K562 (cell line): ENCODE data around the gene TBRG1. TPM values are rescaled to one million over a fixed set of nuclear protein-coding genes. Genes with fewer than 3 reads are reported as not detected.
A peak's percentile ranks its signal among the peaks of the same experiment; 100 is the strongest.

Source experiments
- BRF1 ChIP-seq: IDR thresholded peaks from 3 replicates; pipeline ENCODE4 v1.6.1; 2011; ENCODE audit warnings: borderline replicate concordance, mild to moderate bottlenecking; ENCODE audit not compliant: insufficient read length; ENCODE audit errors: extremely low read depth
- CAMTA2 ChIP-seq: fragments of 250-450 bp; sonication (Bioruptor Pico); conservative IDR thresholded peaks from 2 replicates; pipeline ENCODE4 v1.5.1; 2022
- CBX2 ChIP-seq: fragments of 200-600 bp; sonication (generic); IDR thresholded peaks from one replicate; pipeline ENCODE4 v1.6.1; 2012; ENCODE audit warnings: mild to moderate bottlenecking, low read length, inconsistent platforms; ENCODE audit not compliant: insufficient read depth, poor library complexity, severe bottlenecking
- CEBPB ChIP-seq: fragments of 450-650 bp; IDR thresholded peaks from 2 replicates; pipeline ENCODE4 v1.6.1; 2016; ENCODE audit warnings: missing genetic modification characterization, missing compliant biosample characterization
- GTF2F1 ChIP-seq: IDR thresholded peaks from 2 replicates; pipeline ENCODE4 v1.6.1; 2011; ENCODE audit warnings: low read depth, low read length, improper control_type of control experiment
- ILK ChIP-seq: fragments of 450-650 bp; IDR thresholded peaks from 2 replicates; pipeline ENCODE4 v1.6.1; 2016; ENCODE audit warnings: missing genetic modification characterization, low read depth, mild to moderate bottlenecking, missing compliant biosample characterization, moderate library complexity, borderline replicate concordance
- KHSRP ChIP-seq: fragments of 450-650 bp; IDR thresholded peaks from 2 replicates; pipeline ENCODE4 v1.6.1; 2017
- MAZ ChIP-seq, 2 experiments: fragments of 450-650 bp in 1 of 2; sonication (generic) in 1 of 2; formaldehyde crosslinking; IDR thresholded peaks in 1 of 2; conservative IDR thresholded peaks in 1 of 2; 2 replicates each; pipeline versions ENCODE4 v1.4.0 to v1.5.0; 2020; ENCODE audit warnings: mild to moderate bottlenecking in 1 of 2, missing genetic modification reagents in 1 of 2
- NFIC ChIP-seq: fragments of 450-650 bp; IDR thresholded peaks from 2 replicates; pipeline ENCODE4 v1.6.1; 2017; ENCODE audit warnings: mild to moderate bottlenecking, inconsistent platforms
- NRF1 ChIP-seq, 2 experiments: fragments of 450-650 bp; IDR thresholded peaks in 1 of 2; conservative IDR thresholded peaks in 1 of 2; 2 replicates each; pipeline ENCODE4 v1.6.1; 2014; ENCODE audit warnings: mild to moderate bottlenecking in 2 of 2
- OTX1 ChIP-seq: fragments of 450-650 bp; formaldehyde crosslinking; IDR thresholded peaks from 2 replicates; pipeline ENCODE4 v1.4.0; 2022; ENCODE audit warnings: mild to moderate bottlenecking
- POLR2H ChIP-seq: IDR thresholded peaks from 2 replicates; pipeline ENCODE4 v1.6.1; 2016; ENCODE audit warnings: missing genetic modification characterization, low read depth, mild to moderate bottlenecking, control low read depth, missing compliant biosample characterization, moderate library complexity
- RBM15 ChIP-seq: fragments of 200-400 bp; formaldehyde crosslinking; IDR thresholded peaks from 2 replicates; pipeline ENCODE4 v1.6.1; 2018; ENCODE audit warnings: mild to moderate bottlenecking, low read length, moderate library complexity; ENCODE audit not compliant: insufficient read depth
- RBM39 ChIP-seq: fragments of 200-400 bp; formaldehyde crosslinking; optimal IDR thresholded peaks from 2 replicates; pipeline ENCODE3; 2018; ENCODE audit warnings: low read depth, low read length
- TAF1 ChIP-seq: IDR thresholded peaks from 2 replicates; pipeline ENCODE4 v1.6.1; 2011; ENCODE audit warnings: mild to moderate bottlenecking, low read length, moderate library complexity; ENCODE audit not compliant: insufficient read depth, control insufficient read depth, severe bottlenecking; ENCODE audit errors: extremely low read depth
- ZNF146 ChIP-seq: IDR thresholded peaks from one replicate; pipeline ENCODE4 v1.6.1; 2018; ENCODE audit warnings: missing compliant biosample characterization; ENCODE audit not compliant: unreplicated experiment
- ZNF699 ChIP-seq: fragments of 250-450 bp; sonication (Bioruptor Pico); IDR thresholded peaks from 2 replicates; pipeline ENCODE4 v1.8.0; 2021; ENCODE audit warnings: mild to moderate bottlenecking, moderate library complexity; ENCODE audit not compliant: insufficient replicate concordance
- polyA plus RNA-seq, 8 experiments: library from polyadenylated mRNA; depleted of rRNA in 4 of 8; stranded (reverse) in 5 of 8; unstranded in 3 of 8; fragments of >200 nt; fragmentation: Nextera tagmentation in 2 of 8; fragmentation: Illumina TruSeq in 1 of 8; extraction: Ambion mirVana in 2 of 8; extraction: Trizol in 1 of 8; gene quantifications; 2 replicates each; pipeline versions ENCODE4 v1.2.1 to v1.2.3, GENCODE V29; 2011 to 2014; ENCODE audit warnings: inconsistent platforms in 1 of 8, missing spikeins in 1 of 8
- total RNA-seq, 7 experiments: library from RNA; depleted of rRNA in 6 of 7; stranded (reverse); fragments of >200 nt in 6 of 7; fragmentation: Illumina TruSeq in 2 of 7; extraction: Trizol in 2 of 7; gene quantifications; 2 replicates each; pipeline versions ENCODE4 v1.2.1 to v1.2.3, GENCODE V29; 2011 to 2021; ENCODE audit warnings: low replicate concordance in 1 of 7
- TF ChIP-seq, protein P1 (sequence below): sonication (generic); formaldehyde crosslinking; IDR thresholded peaks from 2 replicates; pipeline ENCODE4 v1.8.0; 2022; ENCODE audit warnings: mild to moderate bottlenecking, missing genetic modification reagents
- TF ChIP-seq, protein P2 (sequence below): fragments of 250-450 bp; sonication (Bioruptor Pico); IDR thresholded peaks from 2 replicates; pipeline ENCODE4 v1.9.0; 2021; ENCODE audit warnings: mild to moderate bottlenecking
- TF ChIP-seq, protein P3 (sequence below): conservative IDR thresholded peaks from 2 replicates; pipeline ENCODE4 v1.6.1; 2011; ENCODE audit warnings: low read depth, mild to moderate bottlenecking, low read length; ENCODE audit not compliant: control insufficient read depth

Gene TBRG1
- total and polyA plus RNA-seq, 9 of the 15 experiments (the other 6 are each of a cell fraction or from before 2014, with no cell fraction given): 8.7 to 30.0 (median 20.2) TPM

DNA sequence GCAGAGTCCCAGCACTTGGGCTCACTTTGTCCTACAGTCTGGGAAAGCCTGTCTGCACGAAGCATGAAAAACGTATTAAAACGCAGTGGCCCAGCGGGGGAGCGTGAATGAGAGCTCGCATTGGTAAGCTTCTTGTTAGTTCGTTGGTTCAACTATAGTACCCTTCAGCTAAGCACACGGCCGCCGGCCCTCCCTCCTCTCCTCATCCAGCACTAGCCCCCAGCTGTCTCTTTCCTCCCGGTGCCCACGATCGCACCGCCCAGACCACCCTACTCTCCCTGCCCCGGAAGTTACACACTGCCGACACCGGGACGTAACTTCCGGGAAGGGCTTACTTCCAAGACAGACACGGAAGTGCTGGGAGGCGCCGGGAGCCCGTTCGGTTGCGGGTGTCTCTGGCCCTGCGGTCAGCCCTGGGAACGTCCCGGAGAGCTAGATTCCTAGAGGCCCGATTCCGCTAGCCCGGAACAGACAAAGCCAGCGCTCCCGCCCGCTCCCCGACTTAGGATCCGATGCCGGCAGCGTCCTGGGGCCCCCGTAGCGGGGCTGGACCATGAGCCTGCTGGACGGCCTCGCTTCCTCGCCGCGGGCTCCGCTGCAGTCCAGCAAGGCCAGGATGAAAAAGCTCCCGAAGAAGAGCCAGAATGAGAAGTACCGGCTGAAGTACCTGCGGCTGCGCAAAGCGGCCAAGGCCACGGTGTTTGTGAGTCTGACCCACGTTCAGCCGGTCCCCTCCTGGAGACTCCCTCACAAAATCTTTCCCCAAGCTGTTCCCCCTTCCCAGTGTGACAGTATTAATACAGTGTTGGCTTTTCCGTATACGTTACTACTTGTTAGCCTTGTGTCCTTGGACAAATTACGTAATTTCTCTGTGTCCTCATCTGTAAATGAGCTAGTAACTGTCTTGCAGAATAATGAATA, at the start of gene TBRG1 (continued):
- TF ChIP-seq, protein P1, sequence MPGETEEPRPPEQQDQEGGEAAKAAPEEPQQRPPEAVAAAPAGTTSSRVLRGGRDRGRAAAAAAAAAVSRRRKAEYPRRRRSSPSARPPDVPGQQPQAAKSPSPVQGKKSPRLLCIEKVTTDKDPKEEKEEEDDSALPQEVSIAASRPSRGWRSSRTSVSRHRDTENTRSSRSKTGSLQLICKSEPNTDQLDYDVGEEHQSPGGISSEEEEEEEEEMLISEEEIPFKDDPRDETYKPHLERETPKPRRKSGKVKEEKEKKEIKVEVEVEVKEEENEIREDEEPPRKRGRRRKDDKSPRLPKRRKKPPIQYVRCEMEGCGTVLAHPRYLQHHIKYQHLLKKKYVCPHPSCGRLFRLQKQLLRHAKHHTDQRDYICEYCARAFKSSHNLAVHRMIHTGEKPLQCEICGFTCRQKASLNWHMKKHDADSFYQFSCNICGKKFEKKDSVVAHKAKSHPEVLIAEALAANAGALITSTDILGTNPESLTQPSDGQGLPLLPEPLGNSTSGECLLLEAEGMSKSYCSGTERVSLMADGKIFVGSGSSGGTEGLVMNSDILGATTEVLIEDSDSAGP (CRISPR knock-in tag): no peak
- no peak for TF ChIP-seq ILK
- TF ChIP-seq BRF1: no peak
- no peak for TF ChIP-seq CBX2
- TF ChIP-seq ZNF146 (CRISPR knock-in tag): no peak
- TF ChIP-seq, protein P2, sequence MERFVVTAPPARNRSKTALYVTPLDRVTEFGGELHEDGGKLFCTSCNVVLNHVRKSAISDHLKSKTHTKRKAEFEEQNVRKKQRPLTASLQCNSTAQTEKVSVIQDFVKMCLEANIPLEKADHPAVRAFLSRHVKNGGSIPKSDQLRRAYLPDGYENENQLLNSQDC (CRISPR knock-in tag): no peak
- no peak for TF ChIP-seq RBM39
- peak; percentile 77 for TF ChIP-seq POLR2H (tag)
- TF ChIP-seq RBM15: no peak
- 0 out of 2 replicates have a peak, but pooled peaks have one; percentile 10 for TF ChIP-seq CAMTA2 (CRISPR knock-in tag)
- TF ChIP-seq KHSRP: no peak; the same call in 1 of the 2 replicates
- no peak for TF ChIP-seq ZNF699 (CRISPR knock-in tag)
- TF ChIP-seq TAF1: peak; percentile 94
- peak; percentile 78 to 80 for TF ChIP-seq MAZ (CRISPR knock-in tag; conservative IDR thresholded peaks at IDR 0.05 in 1 of 2, IDR thresholded peaks at IDR 0.05 in 1 of 2)
- TF ChIP-seq CEBPB (tag): no peak
- peak; percentile 90 to 92 for TF ChIP-seq NRF1 (conservative IDR thresholded peaks at IDR 0.05 in 1 of 2, IDR thresholded peaks at IDR 0.05 in 1 of 2)
- TF ChIP-seq, protein P3, sequence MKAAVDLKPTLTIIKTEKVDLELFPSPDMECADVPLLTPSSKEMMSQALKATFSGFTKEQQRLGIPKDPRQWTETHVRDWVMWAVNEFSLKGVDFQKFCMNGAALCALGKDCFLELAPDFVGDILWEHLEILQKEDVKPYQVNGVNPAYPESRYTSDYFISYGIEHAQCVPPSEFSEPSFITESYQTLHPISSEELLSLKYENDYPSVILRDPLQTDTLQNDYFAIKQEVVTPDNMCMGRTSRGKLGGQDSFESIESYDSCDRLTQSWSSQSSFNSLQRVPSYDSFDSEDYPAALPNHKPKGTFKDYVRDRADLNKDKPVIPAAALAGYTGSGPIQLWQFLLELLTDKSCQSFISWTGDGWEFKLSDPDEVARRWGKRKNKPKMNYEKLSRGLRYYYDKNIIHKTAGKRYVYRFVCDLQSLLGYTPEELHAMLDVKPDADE: no peak; the same call in 1 of the 2 replicates
- peak; percentile 42; the same call in 1 of the 2 replicates for TF ChIP-seq NFIC
- peak; percentile 7; the same call in 1 of the 2 replicates for TF ChIP-seq OTX1
- no peak for TF ChIP-seq GTF2F1
